Cerebellar nuclear complex (tissue), 1 donor: ENCODE data around the gene VRK1.

ENCODE experiments used
- DNase-seq, 2 experiments: peaks; one replicate each; lab custom pipeline; 2025; lab: John Stamatoyannopoulos, UW

VRK1 gene

DNA sequence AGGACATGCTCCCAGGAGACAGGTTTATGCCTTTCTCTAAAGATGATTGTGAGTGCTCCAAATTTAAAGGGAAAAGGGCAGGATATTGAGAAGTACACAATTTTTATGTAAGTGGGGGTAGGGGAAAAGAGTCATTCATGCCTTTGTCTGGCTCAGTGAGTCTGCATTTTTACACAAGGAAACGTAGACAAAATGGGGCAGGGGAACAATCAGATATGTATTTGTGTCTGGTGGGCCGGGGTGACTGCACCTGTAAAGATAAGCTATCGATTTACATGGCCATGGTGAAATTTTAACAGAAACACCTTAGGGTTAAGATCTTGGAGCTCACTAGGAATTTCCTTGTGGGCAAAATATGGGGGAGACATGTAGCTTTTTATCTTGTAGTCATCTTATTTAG is 123.6 kb downstream of the VRK1 start:
- DNase-seq, result no peak

DNA sequence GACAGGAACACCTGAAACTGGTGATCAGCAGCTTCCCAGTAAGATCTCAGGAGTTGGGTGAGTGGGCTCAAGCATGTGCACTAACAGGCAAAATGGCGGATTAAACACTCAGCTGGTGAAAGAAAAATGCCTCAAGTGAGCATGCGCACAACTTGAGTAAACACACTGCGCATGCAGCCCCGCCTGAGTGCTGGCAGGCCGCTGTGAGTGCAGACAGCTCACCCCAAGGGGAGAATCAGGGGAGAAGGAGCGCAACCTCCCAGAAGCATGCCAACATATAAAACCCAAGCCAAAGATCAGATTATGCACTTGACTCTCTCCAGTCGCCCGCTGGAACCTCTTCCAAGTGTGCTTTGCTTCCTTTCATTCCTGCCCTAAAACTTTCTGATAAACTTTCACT is 125.8 kb downstream of the VRK1 start:
- no peak for DNase-seq

DNA sequence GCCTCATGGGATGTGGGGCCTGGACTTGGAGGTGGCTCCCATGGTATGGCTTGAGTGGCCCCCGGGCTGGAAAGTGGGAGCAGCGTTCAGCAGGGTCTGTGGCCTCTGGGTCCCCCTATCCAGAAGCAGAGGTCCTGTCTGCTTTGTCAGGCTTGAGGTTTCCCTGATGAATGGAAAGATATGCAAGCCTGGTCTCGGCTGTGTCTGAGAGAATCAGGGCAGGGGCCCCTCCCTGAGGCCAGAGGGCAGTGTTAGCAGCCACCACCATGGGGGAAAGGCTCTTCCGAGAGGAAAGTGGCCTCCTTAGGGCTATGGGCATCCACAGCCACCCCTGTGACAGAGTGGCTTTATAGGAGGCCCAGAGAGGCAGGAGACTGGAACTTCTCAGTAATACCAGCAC is 128.2 kb downstream of the VRK1 start:
- DNase-seq, result no peak

DNA sequence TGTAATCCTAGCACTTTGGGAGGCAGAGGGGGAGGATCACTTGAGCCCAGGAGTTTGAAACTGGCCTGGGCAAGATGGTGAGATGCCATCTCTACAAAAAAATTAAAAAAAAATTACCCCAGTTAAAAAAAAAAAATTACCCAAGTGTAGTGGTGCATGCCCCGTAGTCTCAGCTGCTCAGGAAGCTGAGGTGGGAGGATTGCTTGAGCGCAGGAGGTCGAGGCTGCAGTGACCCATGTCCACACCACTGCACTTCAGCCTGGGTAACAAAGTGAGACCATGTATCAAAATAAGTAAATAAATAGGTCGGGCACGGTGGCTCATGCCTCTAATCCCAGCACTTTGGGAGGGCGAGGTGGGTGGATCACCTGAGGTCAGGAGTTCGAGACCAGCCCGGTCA is 128.8 kb downstream of the VRK1 start:
- no peak for DNase-seq

DNA sequence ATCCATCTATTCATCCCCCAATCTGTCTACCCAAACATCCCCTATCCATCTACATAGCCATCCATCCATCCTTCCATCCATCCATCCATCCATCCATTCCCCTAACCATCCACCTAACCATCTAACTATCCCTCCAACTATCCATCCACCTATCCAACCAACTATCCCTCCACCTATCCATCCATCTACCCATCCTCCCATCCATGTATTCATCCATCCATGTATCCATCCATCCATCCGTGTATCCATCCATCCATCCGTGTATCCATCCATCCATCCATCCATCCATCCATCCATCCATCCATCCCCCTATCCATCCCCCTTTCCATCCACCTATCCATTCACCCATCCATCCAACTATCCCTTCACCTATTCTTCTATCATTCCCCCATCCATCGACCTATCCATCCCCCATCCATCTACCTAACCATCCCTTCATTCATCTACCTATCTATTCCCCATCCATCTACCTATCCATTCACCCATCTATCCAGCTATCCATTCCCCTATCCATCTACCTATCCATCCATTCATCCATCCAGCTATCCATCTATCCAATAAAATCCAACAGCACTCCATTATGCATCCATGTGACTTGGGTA is 131.7 kb downstream of the VRK1 start:
- no peak for DNase-seq

DNA sequence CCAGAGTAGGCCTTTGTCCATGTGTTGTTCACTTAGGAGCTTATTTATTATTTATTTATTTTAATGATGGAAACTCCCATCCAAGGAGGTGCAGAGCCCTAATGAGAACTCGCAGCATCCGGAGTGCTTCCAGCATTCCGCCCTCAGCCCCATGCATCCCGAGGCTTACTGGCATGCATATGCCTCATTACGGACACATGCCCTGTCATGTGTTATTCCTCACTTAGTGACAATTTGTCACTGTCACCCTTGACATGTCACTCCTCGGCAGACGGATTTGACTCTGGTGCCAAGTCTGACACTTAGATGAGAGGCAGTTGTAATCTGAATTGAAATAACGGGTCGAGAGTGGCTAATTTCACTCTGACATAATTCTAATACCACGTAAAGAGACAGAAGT is 132.8 kb downstream of the VRK1 start:
- DNase-seq, result no peak

DNA sequence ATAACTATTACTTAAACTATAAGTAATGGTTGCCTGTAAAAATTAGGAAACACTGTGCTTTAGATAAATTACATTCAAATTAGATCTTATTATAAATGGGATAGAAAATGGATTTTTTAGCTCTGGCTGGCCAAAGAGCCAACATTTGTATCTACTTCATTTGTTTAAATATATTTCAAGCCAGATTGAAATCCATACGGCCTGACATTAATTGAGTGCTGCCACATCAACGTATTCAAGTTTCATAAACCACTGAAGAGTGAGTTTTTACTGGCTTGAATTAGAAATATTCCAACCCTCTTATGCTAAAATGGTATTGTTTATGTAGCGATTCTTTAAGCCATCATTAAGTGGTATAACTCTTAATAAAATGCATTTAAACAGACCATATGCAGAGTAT is 133.3 kb downstream of the VRK1 start:
- no peak for DNase-seq
